TTC549 (cell line): ENCODE data around the gene UBASH3B.

Source experiments
- FAIRE-seq: peaks from 2 replicates; lab custom pipeline; 2012; peaks lifted over from hg19 to GRCh38; lab: Jason Lieb, UNC

The UBASH3B gene

GRCh38 chr11:122758339-122758738 lies 102.8 kb downstream of the UBASH3B start:
- no peak for FAIRE-seq

- FAIRE-seq, result no peak
These were observed 103.5 kb downstream of the UBASH3B start for GRCh38 chr11:122758974-122759373.

GRCh38 chr11:122763108-122763507 lies 107.6 kb downstream of the UBASH3B start:
- no peak for FAIRE-seq

GRCh38 chr11:122764371-122765090 lies 109.0 kb downstream of the UBASH3B start:
- FAIRE-seq, result no peak

GRCh38 chr11:122765487-122766131 lies 110.1 kb downstream of the UBASH3B start:
- no peak for FAIRE-seq

- no peak for FAIRE-seq
These were observed 113.7 kb downstream of the UBASH3B start for GRCh38 chr11:122769126-122769780.

GRCh38 chr11:122772945-122773344 lies 117.4 kb downstream of the UBASH3B start:
- no peak for FAIRE-seq

- FAIRE-seq, result no peak
These were observed 118.3 kb downstream of the UBASH3B start for GRCh38 chr11:122773781-122774266.

- FAIRE-seq, result no peak
These were observed 120.3 kb downstream of the UBASH3B start for GRCh38 chr11:122775675-122776271.

GRCh38 chr11:122776546-122776945 lies 121.0 kb downstream of the UBASH3B start:
- no peak for FAIRE-seq

GRCh38 chr11:122777343-122777742 lies 121.8 kb downstream of the UBASH3B start:
- no peak for FAIRE-seq

GRCh38 chr11:122778148-122778547 lies 122.6 kb downstream of the UBASH3B start:
- no peak for FAIRE-seq

- FAIRE-seq, result no peak
These were observed 123.6 kb downstream of the UBASH3B start for GRCh38 chr11:122779047-122779629.

GRCh38 chr11:122780296-122780949 lies 124.9 kb downstream of the UBASH3B start:
- no peak for FAIRE-seq

- no peak for FAIRE-seq
These were observed 126.1 kb downstream of the UBASH3B start for GRCh38 chr11:122781378-122782195.

GRCh38 chr11:122782222-122782621 lies 126.7 kb downstream of the UBASH3B start:
- FAIRE-seq, result no peak

GRCh38 chr11:122784325-122784955 lies 128.9 kb downstream of the UBASH3B start:
- FAIRE-seq, result no peak

- no peak for FAIRE-seq
These were observed 129.6 kb downstream of the UBASH3B start for GRCh38 chr11:122785031-122785541.

- no peak for FAIRE-seq
These were observed 131.4 kb downstream of the UBASH3B start for GRCh38 chr11:122786896-122787295.
